GM13977 (cell line): ENCODE measurements around the gene SLC1A7.

ENCODE experiments used
- DNase-seq: peaks from one replicate; pipeline ENCODE4 v3.0.0; 2012; ENCODE audit warnings: low spot score
- in situ Hi-C: fragments of 300-500 bp; cut with MboI; formaldehyde crosslinking; loops from one replicate; pipeline ENCODE4 v1.12.0; 2022; ENCODE audit warnings: low sequenced_read_pairs, low pct_unique_long_range_greater_than_20kb, mixed read lengths, inconsistent platforms; ENCODE audit not compliant: unreplicated experiment
- TF ChIP-seq, protein P1 (sequence below): IDR thresholded peaks from 2 replicates; pipeline ENCODE4 v1.5.1; 2012; ENCODE audit warnings: mild to moderate bottlenecking, control low read depth; ENCODE audit not compliant: insufficient read depth; ENCODE audit errors: extremely low read depth, missing control alignments

The SLC1A7 gene

DNA sequence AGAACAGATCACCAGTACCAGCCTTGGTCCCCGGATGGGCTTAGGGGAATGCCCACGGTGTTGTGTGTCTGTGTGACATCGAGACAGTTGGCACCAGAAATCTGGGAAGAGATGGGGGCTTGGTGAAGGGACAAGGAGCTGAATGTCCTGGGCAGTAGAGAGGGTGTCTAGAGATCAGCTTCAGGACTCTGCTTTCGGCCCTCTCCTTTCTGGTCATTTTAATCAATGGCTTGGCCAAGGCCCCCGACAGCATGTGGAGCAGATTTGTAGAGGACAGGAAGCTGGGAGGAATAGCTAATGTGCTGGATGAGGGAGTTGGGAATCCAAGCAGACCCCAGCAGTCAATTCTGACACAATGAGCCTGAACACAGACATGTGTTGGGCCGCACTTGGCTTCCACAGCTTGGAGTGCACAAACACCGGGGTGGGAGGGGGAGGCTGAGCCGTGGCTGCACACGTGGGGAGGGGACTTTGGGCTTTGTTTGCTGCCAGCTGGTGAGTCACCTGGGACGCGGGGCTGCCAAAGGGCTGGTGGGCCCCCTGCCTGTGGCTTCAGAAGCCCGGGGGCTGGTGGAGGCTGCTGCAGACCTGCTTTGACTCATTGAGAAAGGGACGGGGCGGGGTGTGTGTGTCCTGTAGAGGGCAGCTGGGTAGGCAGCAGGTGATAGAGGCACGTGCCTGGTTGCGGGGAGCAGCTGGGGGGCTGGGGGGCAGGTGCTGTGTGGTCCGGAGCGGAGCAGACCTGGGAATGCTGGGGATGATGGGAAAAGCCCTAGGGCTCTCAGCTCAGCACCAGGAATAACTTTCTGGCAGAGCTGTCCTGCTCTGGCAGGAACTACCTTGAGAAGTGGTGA, 20.9 kb downstream of the SLC1A7 start:
- in situ Hi-C loops = no loop called here
- TF ChIP-seq, protein P1, sequence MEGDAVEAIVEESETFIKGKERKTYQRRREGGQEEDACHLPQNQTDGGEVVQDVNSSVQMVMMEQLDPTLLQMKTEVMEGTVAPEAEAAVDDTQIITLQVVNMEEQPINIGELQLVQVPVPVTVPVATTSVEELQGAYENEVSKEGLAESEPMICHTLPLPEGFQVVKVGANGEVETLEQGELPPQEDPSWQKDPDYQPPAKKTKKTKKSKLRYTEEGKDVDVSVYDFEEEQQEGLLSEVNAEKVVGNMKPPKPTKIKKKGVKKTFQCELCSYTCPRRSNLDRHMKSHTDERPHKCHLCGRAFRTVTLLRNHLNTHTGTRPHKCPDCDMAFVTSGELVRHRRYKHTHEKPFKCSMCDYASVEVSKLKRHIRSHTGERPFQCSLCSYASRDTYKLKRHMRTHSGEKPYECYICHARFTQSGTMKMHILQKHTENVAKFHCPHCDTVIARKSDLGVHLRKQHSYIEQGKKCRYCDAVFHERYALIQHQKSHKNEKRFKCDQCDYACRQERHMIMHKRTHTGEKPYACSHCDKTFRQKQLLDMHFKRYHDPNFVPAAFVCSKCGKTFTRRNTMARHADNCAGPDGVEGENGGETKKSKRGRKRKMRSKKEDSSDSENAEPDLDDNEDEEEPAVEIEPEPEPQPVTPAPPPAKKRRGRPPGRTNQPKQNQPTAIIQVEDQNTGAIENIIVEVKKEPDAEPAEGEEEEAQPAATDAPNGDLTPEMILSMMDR = no peak
- no peak for DNase-seq

DNA sequence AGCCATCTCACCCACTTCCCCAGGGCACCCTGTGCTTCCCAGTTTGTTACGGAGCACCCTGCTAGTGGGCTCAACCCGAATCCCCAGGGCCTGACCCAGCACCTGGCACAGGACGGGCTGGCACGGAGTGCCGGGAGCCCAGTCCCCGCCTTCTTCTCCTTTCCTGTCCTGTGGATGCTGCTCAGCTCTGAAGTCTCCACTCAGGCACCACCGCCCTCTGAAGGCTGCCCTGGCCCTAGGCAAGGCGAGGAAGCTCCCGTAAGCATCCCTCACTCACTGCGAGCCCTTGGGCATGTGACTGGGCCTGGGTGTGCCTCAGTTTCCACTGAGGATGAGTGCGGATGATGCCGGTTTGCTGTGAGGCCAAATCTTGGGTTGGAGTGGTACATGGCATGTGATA, 21.8 kb downstream of the SLC1A7 start:
- in situ Hi-C loops = no loop called here
- TF ChIP-seq, protein P1 = no peak
- no peak for DNase-seq

DNA sequence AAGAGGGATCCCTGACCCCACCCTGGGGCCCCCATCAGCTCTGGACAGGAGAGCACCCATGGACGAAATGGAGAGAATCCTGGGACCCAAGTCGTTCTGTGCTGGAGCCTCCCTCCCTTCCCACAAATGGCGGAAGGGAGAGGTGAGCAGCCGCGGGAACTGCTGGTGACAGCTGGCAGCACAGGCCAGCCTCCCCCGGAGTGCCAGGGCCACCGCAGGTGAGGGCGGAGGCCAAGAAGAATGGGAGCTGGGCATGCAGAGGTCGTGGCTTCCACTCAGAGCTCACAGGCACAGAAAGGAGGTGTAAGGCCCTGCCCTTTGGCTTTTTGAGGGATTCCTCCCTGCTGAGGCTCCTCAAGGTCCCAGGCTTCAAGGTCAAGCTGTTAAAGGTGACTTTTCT, 24.6 kb downstream of the SLC1A7 start:
- no peak for DNase-seq
- TF ChIP-seq, protein P1 = no peak
- in situ Hi-C loops = no loop called here

DNA sequence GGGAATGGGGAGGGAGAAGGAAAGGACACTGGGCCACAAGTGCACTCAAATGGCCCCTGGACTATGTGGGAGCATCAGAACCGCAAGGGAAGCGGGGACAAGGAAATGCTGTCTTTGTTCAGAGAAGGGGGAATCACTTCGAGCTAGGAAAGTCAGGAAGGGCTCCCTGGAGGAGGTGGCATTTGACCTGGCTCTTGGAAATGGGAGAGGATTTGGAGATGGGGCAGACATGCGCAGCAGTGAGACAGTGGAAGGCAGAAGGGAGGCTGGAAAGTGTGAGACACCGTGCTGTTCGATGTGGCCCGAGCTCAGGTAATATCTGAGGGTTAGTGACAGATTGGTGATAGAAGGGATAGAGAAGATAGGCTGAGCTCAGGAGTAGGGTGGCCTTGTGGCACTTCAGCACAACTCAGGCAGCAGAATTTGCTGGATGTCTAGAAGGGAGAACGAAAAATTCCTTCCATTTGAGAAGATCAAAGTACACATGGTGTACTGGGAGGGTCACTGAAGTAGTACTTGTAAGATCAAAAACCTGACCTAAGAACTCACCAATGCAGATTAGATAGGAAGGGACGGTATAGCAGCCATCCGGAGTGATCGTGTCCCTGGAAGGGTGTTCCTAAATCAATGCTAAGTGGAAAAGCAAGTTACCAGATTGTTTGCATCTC, 25.4 kb downstream of the SLC1A7 start:
- TF ChIP-seq, protein P1 = no peak
- DNase-seq = no peak
- in situ Hi-C loops = no loop called here

DNA sequence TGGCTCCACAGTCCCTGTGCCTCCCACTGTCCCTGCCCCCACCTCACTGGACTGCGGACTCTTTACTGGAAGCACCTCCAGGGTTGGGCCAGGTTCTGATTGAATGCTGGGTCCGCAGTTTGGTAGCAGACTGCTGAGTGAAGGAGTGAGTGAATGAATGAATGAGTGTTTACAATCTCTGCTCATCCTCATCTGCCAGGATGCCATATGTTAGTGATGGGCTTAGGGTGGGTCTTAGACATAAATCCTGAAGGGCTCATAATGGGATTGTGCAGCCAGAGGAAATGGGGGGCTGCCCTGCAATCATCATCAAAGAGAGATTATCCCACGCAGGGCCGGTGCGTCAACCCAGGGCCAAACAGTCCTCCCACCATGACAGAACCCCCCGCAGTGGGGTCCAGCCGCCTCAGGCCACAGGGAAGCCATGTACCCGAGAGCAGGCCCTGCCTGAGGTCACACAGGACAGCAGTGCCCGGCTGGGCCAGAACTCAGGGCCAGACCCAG, 26.1 kb downstream of the SLC1A7 start:
- in situ Hi-C loops = no loop called here
- DNase-seq = no peak
- TF ChIP-seq, protein P1 = no peak

DNA sequence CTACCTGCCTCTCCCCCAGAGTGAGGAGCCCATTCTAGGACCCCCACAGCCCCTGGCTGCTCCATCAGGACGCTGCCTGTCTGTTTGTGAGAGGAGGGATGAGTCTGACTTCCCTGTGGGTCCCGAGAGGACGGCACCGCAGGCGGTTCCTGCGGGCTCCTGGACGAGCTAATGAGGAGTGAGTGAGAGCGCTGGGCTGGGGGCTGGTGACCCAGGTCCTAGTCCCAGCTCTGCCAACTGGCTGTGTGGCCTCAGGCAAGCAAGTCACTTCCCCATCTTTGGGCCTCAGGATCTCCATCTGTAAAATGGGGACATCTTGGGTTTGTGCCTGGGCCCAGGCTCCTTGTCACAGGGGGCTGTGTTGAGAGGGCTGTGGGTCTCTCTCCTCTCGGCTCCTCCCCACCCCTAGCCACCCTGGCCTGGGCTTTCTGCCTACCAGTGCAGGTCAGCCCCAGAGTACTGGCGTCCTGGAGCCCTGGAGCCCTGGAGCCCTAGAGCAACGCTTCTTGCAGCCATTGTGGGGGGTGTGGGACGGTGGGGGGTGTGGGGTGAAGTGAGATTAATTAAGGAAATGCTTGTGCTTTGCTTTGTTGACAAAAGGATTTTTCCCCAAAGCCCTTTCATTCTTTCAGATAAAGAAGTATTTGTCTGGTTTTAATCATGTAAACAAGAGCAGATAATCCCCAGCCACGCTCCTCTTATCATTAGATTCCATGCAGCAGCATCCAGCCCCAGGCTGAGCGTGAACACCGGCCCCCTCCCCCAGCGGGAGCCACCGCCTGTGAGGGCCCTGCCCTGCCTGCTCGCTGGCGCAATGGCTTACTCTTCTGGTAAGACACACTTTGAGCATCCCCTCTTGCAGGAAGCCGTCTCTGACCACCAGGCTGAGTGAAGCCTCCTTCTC, 26.8 kb downstream of the SLC1A7 start:
- TF ChIP-seq, protein P1 = no peak
- in situ Hi-C loops = no loop called here
- DNase-seq = no peak
